ENCODE data around the gene PMEL. TPM values are rescaled to one million over a fixed set of nuclear protein-coding genes. Genes with fewer than 3 reads are reported as not detected.

Gene PMEL
- total and polyA plus RNA-seq, 9 of the 15 experiments (the other 6 are each of a cell fraction or from before 2014, with no cell fraction given) = 0.36 to 2.0 (median 0.98) TPM

DNA sequence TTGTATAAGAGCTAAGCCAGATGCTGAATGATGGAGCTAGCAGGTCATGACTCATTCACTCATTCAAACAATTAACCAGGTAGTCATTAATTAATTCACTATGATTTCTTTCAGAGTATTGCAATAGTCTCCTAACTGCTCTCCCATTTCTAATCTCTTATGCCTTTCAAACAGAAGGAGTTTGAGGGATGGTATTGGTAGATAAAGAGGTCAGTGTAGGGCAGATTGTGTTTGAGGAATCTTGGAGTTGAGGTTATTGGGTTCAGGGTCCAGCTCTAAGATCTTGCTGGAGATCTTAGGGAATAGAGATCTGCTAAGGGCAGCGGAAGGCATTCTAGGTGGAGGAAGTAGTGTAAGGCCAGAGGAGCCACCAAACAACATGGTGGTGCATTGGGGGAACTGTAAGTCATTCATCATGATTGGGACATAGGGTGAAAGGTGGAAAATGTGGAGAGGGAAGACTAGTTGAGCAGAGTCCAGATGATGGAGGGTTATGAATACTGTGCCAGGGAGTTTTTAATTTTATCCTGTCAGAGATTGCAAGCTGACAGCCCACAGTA, 23.2 kb downstream of the PMEL start:
- in situ Hi-C loops (cut with MboI) = loop anchor here (5.0 kb wide), 1 partner anchor 205 kb away; no protein-coding TSS in a partner anchor
- peak; percentile 49 for TF ChIP-seq MEIS2 (IDR thresholded peaks at IDR 0.05; ENCODE audit: partially characterized antibody)
- TF ChIP-seq RCOR1 (IDR thresholded peaks at IDR 0.05; ENCODE audit: borderline replicate concordance in 1 of 2, low read depth in 2 of 2, low read length in 2 of 2) = peak in 1 of 2 experiments; percentile 76; a peak in 2 of 4 replicates
- TF ChIP-seq TAL1 (IDR thresholded peaks at IDR 0.05) = peak; percentile 71
- TF ChIP-seq ARID1B (IDR thresholded peaks at IDR 0.05) = peak; percentile 48; the same call in 1 of the 2 replicates
- TF ChIP-seq CBFA2T2 (conservative IDR thresholded peaks at IDR 0.05) = peak; percentile 28; the same call in 1 of the 2 replicates
- peak; percentile 64 for TF ChIP-seq CBFA2T3 (IDR thresholded peaks at IDR 0.05)
- TF ChIP-seq TEAD4 (IDR thresholded peaks at IDR 0.05; ENCODE audit: low read length) = peak; percentile 43; the same call in 1 of the 2 replicates
- TF ChIP-seq TEAD4 (CRISPR knock-in tag; IDR thresholded peaks at IDR 0.05; ENCODE audit: borderline replicate concordance) = no peak
- peak; percentile 46 for TF ChIP-seq TCF3 (CRISPR knock-in tag; IDR thresholded peaks at IDR 0.05)
- peak; percentile 39 to 65; a peak in 3 of 4 replicates for TF ChIP-seq KDM1A (IDR thresholded peaks at IDR 0.05)
- no peak for TF ChIP-seq BHLHE40 (IDR thresholded peaks at IDR 0.05; ENCODE audit: low read length)
- no peak for TF ChIP-seq RBM15 (IDR thresholded peaks at IDR 0.05; ENCODE audit: insufficient read depth, low read length)
- TF ChIP-seq EP300 (IDR thresholded peaks at IDR 0.05; ENCODE audit: low read length) = peak; percentile 69; the same call in 1 of the 2 replicates
- TF ChIP-seq, protein P1, sequence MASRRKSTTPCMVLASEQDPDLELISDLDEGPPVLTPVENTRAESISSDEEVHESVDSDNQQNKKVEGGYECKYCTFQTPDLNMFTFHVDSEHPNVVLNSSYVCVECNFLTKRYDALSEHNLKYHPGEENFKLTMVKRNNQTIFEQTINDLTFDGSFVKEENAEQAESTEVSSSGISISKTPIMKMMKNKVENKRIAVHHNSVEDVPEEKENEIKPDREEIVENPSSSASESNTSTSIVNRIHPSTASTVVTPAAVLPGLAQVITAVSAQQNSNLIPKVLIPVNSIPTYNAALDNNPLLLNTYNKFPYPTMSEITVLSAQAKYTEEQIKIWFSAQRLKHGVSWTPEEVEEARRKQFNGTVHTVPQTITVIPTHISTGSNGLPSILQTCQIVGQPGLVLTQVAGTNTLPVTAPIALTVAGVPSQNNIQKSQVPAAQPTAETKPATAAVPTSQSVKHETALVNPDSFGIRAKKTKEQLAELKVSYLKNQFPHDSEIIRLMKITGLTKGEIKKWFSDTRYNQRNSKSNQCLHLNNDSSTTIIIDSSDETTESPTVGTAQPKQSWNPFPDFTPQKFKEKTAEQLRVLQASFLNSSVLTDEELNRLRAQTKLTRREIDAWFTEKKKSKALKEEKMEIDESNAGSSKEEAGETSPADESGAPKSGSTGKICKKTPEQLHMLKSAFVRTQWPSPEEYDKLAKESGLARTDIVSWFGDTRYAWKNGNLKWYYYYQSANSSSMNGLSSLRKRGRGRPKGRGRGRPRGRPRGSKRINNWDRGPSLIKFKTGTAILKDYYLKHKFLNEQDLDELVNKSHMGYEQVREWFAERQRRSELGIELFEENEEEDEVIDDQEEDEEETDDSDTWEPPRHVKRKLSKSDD (conservative IDR thresholded peaks at IDR 0.05; ENCODE audit: low read length) = no peak
- no peak for TF ChIP-seq NELFE (IDR thresholded peaks at IDR 0.05; ENCODE audit: insufficient read depth, insufficient read length)
- TF ChIP-seq OTX1 (CRISPR knock-in tag; IDR thresholded peaks at IDR 0.05) = peak; percentile 53; the same call in 1 of the 2 replicates
- TF ChIP-seq, protein P2, sequence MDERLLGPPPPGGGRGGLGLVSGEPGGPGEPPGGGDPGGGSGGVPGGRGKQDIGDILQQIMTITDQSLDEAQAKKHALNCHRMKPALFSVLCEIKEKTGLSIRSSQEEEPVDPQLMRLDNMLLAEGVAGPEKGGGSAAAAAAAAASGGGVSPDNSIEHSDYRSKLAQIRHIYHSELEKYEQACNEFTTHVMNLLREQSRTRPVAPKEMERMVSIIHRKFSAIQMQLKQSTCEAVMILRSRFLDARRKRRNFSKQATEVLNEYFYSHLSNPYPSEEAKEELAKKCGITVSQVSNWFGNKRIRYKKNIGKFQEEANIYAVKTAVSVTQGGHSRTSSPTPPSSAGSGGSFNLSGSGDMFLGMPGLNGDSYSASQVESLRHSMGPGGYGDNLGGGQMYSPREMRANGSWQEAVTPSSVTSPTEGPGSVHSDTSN (CRISPR knock-in tag; IDR thresholded peaks at IDR 0.05; ENCODE audit: low read depth) = no peak
- TF ChIP-seq, protein P2 (tag; conservative IDR thresholded peaks at IDR 0.05; ENCODE audit: low read depth) = peak; percentile 66
- TF ChIP-seq CEBPB (tag; IDR thresholded peaks at IDR 0.05) = peak; percentile 18; the same call in 1 of the 2 replicates

More for the DNA sequence above, 23.2 kb downstream of the PMEL start:
- no peak overlapping the region for H3K9ac ChIP-seq (ENCODE audit: insufficient read depth in 1 of 2, low read depth in 2 of 2, low read length in 2 of 2)
- H3K9me1 ChIP-seq (ENCODE audit: control insufficient read depth, insufficient read depth, low read length) = no peaks in the 10 kb centered on the region
- H3K27me3 ChIP-seq (ENCODE audit: control insufficient read depth in 2 of 2, insufficient read depth in 2 of 2, low read length in 2 of 2) = no peaks in the 10 kb centered on the region; a peak in 1 of 5 replicates
- no peak overlapping the region for H2AFZ ChIP-seq (ENCODE audit: low read depth, low read length)
- CTCF ChIA-PET (ENCODE audit: low intra/inter-chr PET ratio) = no interaction called here
- no peaks in the 10 kb centered on the region for H3K9me3 ChIP-seq (replicated peaks; ENCODE audit: control insufficient read depth, insufficient read depth, low read depth, low read length)
- no TSS peak for BruUV-seq (replicated peaks)
- POLR2A ChIA-PET = interaction anchor here (0.6 to 1.3 kb wide), 5 partner anchors 11 to 125 kb away, joined by 3 read pairs; partner anchors contain the start of genes ORMDL2, RAB5B and SARNP
- no peak overlapping the region for H3K4me3 ChIP-seq
- no peak overlapping the region for H3K4me2 ChIP-seq (ENCODE audit: insufficient read depth, low read length)
- no peaks in the 10 kb centered on the region for H3K36me3 ChIP-seq (ENCODE audit: control insufficient read depth, insufficient read depth, low read length)
- intact Hi-C loops (cut with micrococcal nuclease) = no loop called here
- ATAC-seq = no peak
- H3K27ac ChIP-seq (ENCODE audit: extremely low read depth, low read depth, low read length) = no peak overlapping the region
- FAIRE-seq = no peak
- no peak for DNase-seq (ENCODE audit: extremely low read depth in 1 of 4, low spot score in 3 of 4)
- H3K4me1 ChIP-seq (replicated peaks in 1 of 2; ENCODE audit: control insufficient read depth in 2 of 2, insufficient read depth in 2 of 2, low read length in 2 of 2) = peaks cover 7 to 8% of the 10 kb centered on the region in 2 experiments; a peak in 3 of 5 replicates
- H3K79me2 ChIP-seq (ENCODE audit: control insufficient read depth, insufficient read depth, low read length) = no peaks in the 10 kb centered on the region
- no peaks in the 10 kb centered on the region for H4K20me1 ChIP-seq (replicated peaks; ENCODE audit: control insufficient read depth, insufficient read depth, low read length)
- 13% methylated on average over 1 of the region's 1 CpG for WGBS (ENCODE audit: insufficient coverage, low coverage, missing lambda C conversion rate)
